ENCODE results near the gene MIEF1.
"Not testable (repeated sequence)": the region's sequence is repeated elsewhere in the genome, so short reads cannot be mapped to it uniquely, and the experiment has no call there.

The MIEF1 gene

GRCh38 chr22:39512026-39512425, 9.9 kb downstream of the MIEF1 start:
- no peak for DNase-seq (ENCODE audit: low spot score)

- DNase-seq (ENCODE audit: low spot score) = no peak
Observed at GRCh38 chr22:39513791-39514190, 11.7 kb downstream of the MIEF1 start.

GRCh38 chr22:39514373-39514973, 12.4 kb downstream of the MIEF1 start:
- DNase-seq (ENCODE audit: low spot score) = no peak

- no peak for DNase-seq (ENCODE audit: low spot score)
Observed at GRCh38 chr22:39515266-39516050, 13.4 kb downstream of the MIEF1 start.

- DNase-seq (ENCODE audit: low spot score) = no peak
Observed at GRCh38 chr22:39517470-39517869, 15.4 kb downstream of the MIEF1 start.

GRCh38 chr22:39518144-39518786, 16.2 kb downstream of the MIEF1 start:
- DNase-seq (ENCODE audit: low spot score) = no peak

- DNase-seq (ENCODE audit: low spot score) = no peak
Observed at GRCh38 chr22:39518996-39519680, 17.0 kb downstream of the MIEF1 start.

GRCh38 chr22:39519681-39520225, 17.7 kb downstream of the MIEF1 start:
- DNase-seq (ENCODE audit: low spot score) = peak; percentile 98

- peak; percentile 89 for DNase-seq (ENCODE audit: low spot score)
Observed at GRCh38 chr22:39520226-39521105, 18.4 kb downstream of the MIEF1 start, which contains the start of gene ATF4. ATF4 (plus strand) TSS chr22:39520562; CDS start chr22:39521446, 884 bp downstream.

- not testable (repeated sequence) for DNase-seq (ENCODE audit: low spot score)
Observed at GRCh38 chr22:39521106-39521885, 19.2 kb downstream of the MIEF1 start.

- not testable (repeated sequence) for DNase-seq (ENCODE audit: low spot score)
Observed at GRCh38 chr22:39522091-39522490, 20.0 kb downstream of the MIEF1 start.

GRCh38 chr22:39522567-39523300, 20.6 kb downstream of the MIEF1 start:
- DNase-seq (ENCODE audit: low spot score) = no peak

GRCh38 chr22:39524089-39524752, 22.1 kb downstream of the MIEF1 start:
- DNase-seq (ENCODE audit: low spot score) = no peak

GRCh38 chr22:39524753-39525657, 22.9 kb downstream of the MIEF1 start:
- no peak for DNase-seq (ENCODE audit: low spot score)

GRCh38 chr22:39525658-39525975, 23.5 kb downstream of the MIEF1 start:
- DNase-seq (ENCODE audit: low spot score) = no peak

GRCh38 chr22:39526736-39527171, 24.7 kb downstream of the MIEF1 start:
- no peak for DNase-seq (ENCODE audit: low spot score)

GRCh38 chr22:39527481-39527961, 25.4 kb downstream of the MIEF1 start:
- no peak for DNase-seq (ENCODE audit: low spot score)

- DNase-seq (ENCODE audit: low spot score) = no peak
Observed at GRCh38 chr22:39528080-39528661, 26.1 kb downstream of the MIEF1 start.
